Thoracic aorta (tissue), 2 donors: ENCODE measurements around the gene RCAN2. TPM values are rescaled to one million over a fixed set of nuclear protein-coding genes. Genes with fewer than 3 reads are reported as not detected.

Experiments
- ATAC-seq: fragments of 150-250 bp; one replicate; pipeline ENCODE4 v1.8.0; 2017; ENCODE audit warnings: low read depth; ENCODE audit not compliant: insufficient number of reproducible peaks, low FRiP score
- DNase-seq: peaks from one replicate; pipeline ENCODE4 v3.0.0-alpha.2; 2020; ENCODE audit warnings: low spot score
- H3K27ac ChIP-seq, 2 donors: fragments of 200-600 bp; sonication (generic); 1 replicate in 1 of 2; 2 replicates in 1 of 2; pipeline ENCODE4 v1.5.1; 2016; ENCODE audit warnings: mild to moderate bottlenecking in 2 of 2, moderate library complexity in 2 of 2
- H3K27me3 ChIP-seq: fragments of 200-600 bp; sonication (generic); replicated peaks from 2 replicates; pipeline ENCODE4 v1.6.0; 2016; ENCODE audit warnings: mild to moderate bottlenecking; ENCODE audit not compliant: insufficient read depth
- H3K36me3 ChIP-seq: fragments of 200-600 bp; sonication (generic); one replicate; pipeline ENCODE4 v1.5.1; 2016
- H3K4me1 ChIP-seq, 2 donors: fragments of 200-600 bp; sonication (generic); 1 replicate in 1 of 2; 2 replicates in 1 of 2; pipeline versions ENCODE4 v1.5.1 to v1.6.0; 2016; ENCODE audit warnings: low read depth in 2 of 2, mild to moderate bottlenecking in 1 of 2; ENCODE audit not compliant: control insufficient read depth in 1 of 2
- H3K4me3 ChIP-seq: fragments of 200-600 bp; sonication (generic); 2 replicates; pipeline ENCODE4 v1.5.1; 2016; ENCODE audit warnings: mild to moderate bottlenecking
- H3K9me3 ChIP-seq: fragments of 200-600 bp; sonication (generic); 2 replicates; pipeline ENCODE4 v1.5.1; 2016
- total RNA-seq, 2 donors: library from RNA; depleted of rRNA; stranded (reverse); fragments of >200 nt; gene quantifications; one replicate each; pipeline versions ENCODE4 v1.1.0 to v1.2.3, GENCODE V29; 2016
- TF ChIP-seq, protein P1 (sequence below): fragments of 200-600 bp; sonication (generic); IDR thresholded peaks from one replicate; pipeline ENCODE4 v1.5.1; 2019; ENCODE audit warnings: antibody characterized with exemption

RCAN2 gene
- total RNA-seq, 2 donors from 2014 or later = 126 to 289 TPM

DNA sequence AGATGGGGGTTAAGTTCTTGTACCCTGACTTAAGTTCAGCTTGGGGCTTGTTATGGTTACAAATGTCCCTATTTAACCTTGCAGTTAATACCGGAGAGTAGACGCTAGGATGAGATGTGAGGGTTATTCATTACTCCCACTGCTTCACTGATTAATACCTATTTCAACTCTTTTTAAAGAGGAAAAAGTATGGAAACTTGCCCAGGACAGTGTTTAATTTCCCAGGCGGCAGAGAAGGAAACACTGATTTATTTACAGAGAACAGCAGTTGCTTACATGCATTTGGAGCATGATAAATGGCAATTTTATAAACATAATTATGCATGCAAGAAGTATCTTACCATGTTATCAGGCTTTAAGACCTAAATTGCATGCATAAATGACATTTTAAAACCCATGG lies 137.7 kb downstream of the RCAN2 start:
- Histone ChIP-seq H3K4me1 (peaks cover 11 to 91% of the 10 kb centered on the region in 2 donors), H3K9me3 (no peaks in the 10 kb centered on the region), H3K27ac (no peak overlapping the region), H3K36me3 (no peaks in the 10 kb centered on the region), H3K27me3 (no peaks in the 10 kb centered on the region), H3K4me3 (no peak overlapping the region)
- DNase-seq = no peak
- TF ChIP-seq, protein P1, sequence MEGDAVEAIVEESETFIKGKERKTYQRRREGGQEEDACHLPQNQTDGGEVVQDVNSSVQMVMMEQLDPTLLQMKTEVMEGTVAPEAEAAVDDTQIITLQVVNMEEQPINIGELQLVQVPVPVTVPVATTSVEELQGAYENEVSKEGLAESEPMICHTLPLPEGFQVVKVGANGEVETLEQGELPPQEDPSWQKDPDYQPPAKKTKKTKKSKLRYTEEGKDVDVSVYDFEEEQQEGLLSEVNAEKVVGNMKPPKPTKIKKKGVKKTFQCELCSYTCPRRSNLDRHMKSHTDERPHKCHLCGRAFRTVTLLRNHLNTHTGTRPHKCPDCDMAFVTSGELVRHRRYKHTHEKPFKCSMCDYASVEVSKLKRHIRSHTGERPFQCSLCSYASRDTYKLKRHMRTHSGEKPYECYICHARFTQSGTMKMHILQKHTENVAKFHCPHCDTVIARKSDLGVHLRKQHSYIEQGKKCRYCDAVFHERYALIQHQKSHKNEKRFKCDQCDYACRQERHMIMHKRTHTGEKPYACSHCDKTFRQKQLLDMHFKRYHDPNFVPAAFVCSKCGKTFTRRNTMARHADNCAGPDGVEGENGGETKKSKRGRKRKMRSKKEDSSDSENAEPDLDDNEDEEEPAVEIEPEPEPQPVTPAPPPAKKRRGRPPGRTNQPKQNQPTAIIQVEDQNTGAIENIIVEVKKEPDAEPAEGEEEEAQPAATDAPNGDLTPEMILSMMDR = no peak
- no peak for ATAC-seq

DNA sequence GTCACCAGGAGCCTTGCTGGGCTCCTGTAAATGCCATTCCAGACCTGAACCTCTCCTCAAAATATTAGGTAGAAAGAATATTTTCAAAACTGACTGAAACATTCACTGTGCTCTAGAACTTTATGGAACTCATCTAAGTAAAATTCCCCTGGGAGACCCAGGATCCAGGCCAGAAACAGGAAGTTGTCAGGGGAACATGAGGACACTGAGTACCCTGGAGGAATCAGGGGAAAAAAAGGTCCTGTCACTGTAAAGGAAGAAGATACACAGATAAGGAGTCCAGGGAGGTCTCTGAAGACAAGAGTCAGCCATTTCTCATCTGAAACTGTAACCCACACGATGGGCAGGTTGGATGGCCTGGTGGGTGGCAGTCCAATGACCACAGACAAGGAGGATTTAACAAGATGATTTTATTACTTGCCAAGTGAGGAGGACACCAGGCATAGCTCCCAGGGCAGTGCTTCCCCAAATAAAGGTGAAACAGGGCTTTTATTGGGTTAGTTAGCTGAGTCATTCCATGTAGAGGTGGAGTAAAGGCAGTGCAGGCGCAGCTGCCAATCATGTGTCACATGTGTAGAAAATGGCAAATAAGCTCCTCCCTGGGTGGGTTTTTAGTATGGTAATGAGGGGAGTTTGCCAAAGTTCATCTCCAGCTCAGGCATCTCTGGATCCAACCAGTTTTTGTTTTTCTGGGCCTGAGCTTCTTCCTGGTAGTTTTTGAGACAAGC lies 138.5 kb downstream of the RCAN2 start:
- Histone ChIP-seq H3K27ac (no peak overlapping the region), H3K27me3 (no peaks in the 10 kb centered on the region), H3K4me3 (no peak overlapping the region), H3K4me1 (peaks cover 11 to 83% of the 10 kb centered on the region in 2 donors), H3K9me3 (no peaks in the 10 kb centered on the region), H3K36me3 (no peaks in the 10 kb centered on the region)
- ATAC-seq (no peak), DNase-seq (no peak)
- TF ChIP-seq, protein P1 = no peak

DNA sequence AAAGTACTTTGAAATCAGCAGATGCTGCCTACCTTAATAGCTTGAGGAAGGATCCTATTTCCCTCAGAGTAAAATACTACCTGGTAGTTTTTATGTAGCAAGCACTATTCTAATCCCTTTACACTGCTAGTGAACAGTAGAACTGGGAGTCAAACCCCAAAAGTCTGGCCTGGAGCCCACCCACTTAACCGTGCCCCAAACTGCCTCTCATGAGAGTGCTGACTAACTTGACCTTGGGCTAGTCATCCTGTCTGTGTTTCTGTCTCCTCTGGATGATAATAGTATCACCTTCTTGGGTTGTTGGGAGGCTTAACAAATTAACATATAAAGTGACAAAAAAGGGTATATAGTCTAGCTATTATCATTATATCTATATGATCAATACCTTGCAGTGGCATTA lies 140.5 kb downstream of the RCAN2 start:
- TF ChIP-seq, protein P1 = no peak
- H3K4me1 ChIP-seq = peaks cover 11 to 63% of the 10 kb centered on the region in 2 donors
- H3K4me3 ChIP-seq = no peak overlapping the region
- no peak for DNase-seq
- no peak for ATAC-seq
- H3K27me3 ChIP-seq = no peaks in the 10 kb centered on the region
- H3K9me3 ChIP-seq = no peaks in the 10 kb centered on the region
- H3K36me3 ChIP-seq = no peaks in the 10 kb centered on the region
- no peak overlapping the region for H3K27ac ChIP-seq

DNA sequence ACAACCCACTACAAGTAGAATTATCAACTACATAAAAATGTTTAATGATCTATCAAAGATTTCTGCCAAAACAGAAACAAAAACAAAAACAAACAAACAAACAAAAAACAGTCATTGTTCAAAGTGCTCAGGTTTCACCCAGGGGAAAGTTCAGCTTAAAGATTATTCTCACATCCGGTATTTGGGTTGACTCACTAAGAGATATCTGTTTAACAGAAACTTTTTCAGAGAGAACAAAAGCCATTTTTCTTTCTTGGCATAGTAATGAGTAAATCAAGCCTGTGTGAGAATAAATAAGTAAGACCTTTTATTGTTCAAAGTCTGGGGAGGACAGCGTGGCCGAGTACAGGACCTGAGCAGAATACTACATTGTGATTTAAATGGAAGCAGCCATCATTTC lies 143.6 kb downstream of the RCAN2 start:
- peaks cover 4 to 35% of the 10 kb centered on the region in 2 donors for H3K4me1 ChIP-seq
- TF ChIP-seq, protein P1 = no peak
- ATAC-seq = no peak
- H3K27ac ChIP-seq = no peak overlapping the region
- H3K9me3 ChIP-seq = no peaks in the 10 kb centered on the region
- H3K4me3 ChIP-seq = no peak overlapping the region
- H3K36me3 ChIP-seq = no peaks in the 10 kb centered on the region
- DNase-seq = no peak
- no peaks in the 10 kb centered on the region for H3K27me3 ChIP-seq

DNA sequence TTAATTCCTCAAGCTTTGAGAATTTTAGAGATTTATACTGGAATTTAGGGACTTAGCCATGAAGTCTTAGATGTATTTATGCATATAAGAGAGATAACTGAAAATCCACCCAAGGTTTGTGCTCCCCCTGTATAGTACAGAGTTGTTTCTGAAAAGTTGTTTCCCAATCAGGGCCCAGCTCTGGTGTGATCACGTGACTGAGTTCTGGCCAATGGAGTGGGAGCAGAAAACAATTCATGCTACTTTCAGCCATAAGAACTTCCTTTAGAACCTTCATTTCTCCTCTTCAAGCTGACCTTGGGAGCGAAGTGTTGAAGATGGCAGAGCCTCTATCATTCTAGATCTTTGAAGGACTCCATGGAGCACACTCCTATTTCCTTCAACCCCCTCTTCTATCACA lies 151.0 kb downstream of the RCAN2 start:
- H3K27me3 ChIP-seq = no peaks in the 10 kb centered on the region
- no peaks in the 10 kb centered on the region for H3K36me3 ChIP-seq
- TF ChIP-seq, protein P1 = no peak
- ATAC-seq (no peak), DNase-seq (no peak)
- peaks cover 0 to 27% of the 10 kb centered on the region in 2 donors for H3K4me1 ChIP-seq
- no peak overlapping the region for H3K27ac ChIP-seq
- no peak overlapping the region for H3K4me3 ChIP-seq
- H3K9me3 ChIP-seq = no peaks in the 10 kb centered on the region
